ENCODE results near the gene CAPN8. TPM values are rescaled to one million over a fixed set of nuclear protein-coding genes. Genes with fewer than 3 reads are reported as not detected.

The CAPN8 gene
- total RNA-seq, 2 experiments from 2014 or later = not detected

GRCh38 chr1:223618680-223619079 lies 46.8 kb downstream of the CAPN8 start:
- no peak overlapping the region for H3K27ac Mint-ChIP-seq
- H3K4me1 Mint-ChIP-seq (ENCODE audit: low read depth) = no peaks in the 10 kb centered on the region
- intact Hi-C loops (cut with micrococcal nuclease) = no loop called here
- H3K4me3 Mint-ChIP-seq = no peak overlapping the region
- no peaks in the 10 kb centered on the region for H3K9me3 Mint-ChIP-seq
- no peak for TF ChIP-seq CTCF (IDR thresholded peaks at IDR 0.05)
- no peaks in the 10 kb centered on the region for H3K36me3 Mint-ChIP-seq (ENCODE audit: low read depth)
- ATAC-seq (no peak), DNase-seq (no peak)
- CTCF ChIA-PET = interaction anchor here (1.1 kb wide), 1 partner anchor 10 kb away, joined by 3 read pairs; no protein-coding TSS in a partner anchor
- POLR2A ChIA-PET = interaction anchor here (1.1 kb wide), 1 partner anchor 9 kb away, joined by 4 read pairs; no protein-coding TSS in a partner anchor
- H3K27me3 Mint-ChIP-seq = no peaks in the 10 kb centered on the region

GRCh38 chr1:223617323-223618070 lies 48.0 kb downstream of the CAPN8 start:
- no peak for DNase-seq
- TF ChIP-seq CTCF (IDR thresholded peaks at IDR 0.05) = no peak
- Mint-ChIP-seq H3K36me3 (ENCODE audit: low read depth) (no peaks in the 10 kb centered on the region), H3K4me3 (no peak overlapping the region), H3K27ac (no peak overlapping the region), H3K4me1 (ENCODE audit: low read depth) (no peaks in the 10 kb centered on the region), H3K27me3 (no peaks in the 10 kb centered on the region), H3K9me3 (no peaks in the 10 kb centered on the region)
- CTCF ChIA-PET = interaction anchor here (1.1 to 2.2 kb wide), 3 partner anchors 11 to 66 kb away, joined by 3 to 7 read pairs (median 4); no protein-coding TSS in a partner anchor
- POLR2A ChIA-PET = interaction anchor here (1.1 kb wide), 1 partner anchor 11 kb away, joined by 4 read pairs; no protein-coding TSS in a partner anchor
- ATAC-seq = no peak
- intact Hi-C loops (cut with micrococcal nuclease) = no loop called here

DNA sequence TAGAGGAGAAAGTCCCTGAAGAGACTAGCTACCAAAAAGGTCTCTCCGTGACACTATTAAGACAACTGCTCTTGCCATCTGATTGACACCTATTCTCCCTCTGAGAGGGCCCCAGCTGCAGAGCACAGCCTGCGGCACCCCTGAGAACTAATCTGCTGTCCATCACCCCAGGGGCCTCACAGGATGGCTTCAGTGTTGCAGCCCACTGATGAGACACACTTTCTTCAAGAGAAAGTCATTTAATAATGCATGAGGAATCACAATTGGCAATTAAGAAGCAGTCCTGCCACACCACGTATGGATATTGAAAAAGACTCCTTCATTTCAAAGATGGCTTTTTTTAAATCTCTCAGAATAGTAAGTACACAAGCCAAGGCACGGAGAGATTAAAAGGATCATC lies 48.9 kb downstream of the CAPN8 start:
- H3K36me3 Mint-ChIP-seq (ENCODE audit: low read depth) = no peaks in the 10 kb centered on the region
- no peak for TF ChIP-seq CTCF (IDR thresholded peaks at IDR 0.05)
- no peak overlapping the region for H3K4me3 Mint-ChIP-seq
- ChIA-PET CTCF (interaction anchor here (1.1 to 2.2 kb wide), 2 partner anchors 60 to 67 kb away, joined by 4 to 7 read pairs; no protein-coding TSS in a partner anchor), POLR2A (no interaction called here)
- no peak overlapping the region for H3K27ac Mint-ChIP-seq
- H3K4me1 Mint-ChIP-seq (ENCODE audit: low read depth) = no peaks in the 10 kb centered on the region
- H3K9me3 Mint-ChIP-seq = no peaks in the 10 kb centered on the region
- H3K27me3 Mint-ChIP-seq = no peaks in the 10 kb centered on the region
- ATAC-seq (no peak), DNase-seq (no peak)
- intact Hi-C loops (cut with micrococcal nuclease) = no loop called here

GRCh38 chr1:223611936-223612335 lies 53.6 kb downstream of the CAPN8 start:
- TF ChIP-seq CTCF (IDR thresholded peaks at IDR 0.05) = no peak
- DNase-seq = no peak
- no peak for ATAC-seq
- ChIA-PET CTCF (interaction anchor here (1.1 to 4.7 kb wide), 7 partner anchors 15 to 478 kb away, joined by 3 to 25 read pairs (median 5); no protein-coding TSS in a partner anchor), POLR2A (no interaction called here)
- no peaks in the 10 kb centered on the region for H3K4me1 Mint-ChIP-seq (ENCODE audit: low read depth)
- no peak overlapping the region for H3K27ac Mint-ChIP-seq
- no peaks in the 10 kb centered on the region for H3K27me3 Mint-ChIP-seq
- intact Hi-C loops (cut with micrococcal nuclease) = no loop called here
- no peaks in the 10 kb centered on the region for H3K9me3 Mint-ChIP-seq
- H3K36me3 Mint-ChIP-seq (ENCODE audit: low read depth) = no peaks in the 10 kb centered on the region
- no peak overlapping the region for H3K4me3 Mint-ChIP-seq

GRCh38 chr1:223609977-223610376 lies 55.5 kb downstream of the CAPN8 start:
- CTCF ChIA-PET = interaction anchor here (1.3 to 1.7 kb wide), 3 partner anchors 17 to 53 kb away, joined by 3 to 10 read pairs (median 6); no protein-coding TSS in a partner anchor
- no peak overlapping the region for H3K4me3 Mint-ChIP-seq
- POLR2A ChIA-PET = no interaction called here
- no peaks in the 10 kb centered on the region for H3K4me1 Mint-ChIP-seq (ENCODE audit: low read depth)
- ATAC-seq = no peak
- no peak overlapping the region for H3K27ac Mint-ChIP-seq
- TF ChIP-seq CTCF (IDR thresholded peaks at IDR 0.05) = no peak
- H3K9me3 Mint-ChIP-seq = no peaks in the 10 kb centered on the region
- H3K27me3 Mint-ChIP-seq = no peaks in the 10 kb centered on the region
- H3K36me3 Mint-ChIP-seq (ENCODE audit: low read depth) = no peaks in the 10 kb centered on the region
- DNase-seq = no peak
- intact Hi-C loops (cut with micrococcal nuclease) = no loop called here
